HG03139 (cell line): ENCODE data around the gene FDXR.

Source experiments
- ATAC-seq: cut with Tn5 transposase; IDR thresholded peaks from one replicate; pipeline ENCODE4 v1.9.1; 2021; ENCODE audit not compliant: unreplicated experiment

FDXR gene

DNA sequence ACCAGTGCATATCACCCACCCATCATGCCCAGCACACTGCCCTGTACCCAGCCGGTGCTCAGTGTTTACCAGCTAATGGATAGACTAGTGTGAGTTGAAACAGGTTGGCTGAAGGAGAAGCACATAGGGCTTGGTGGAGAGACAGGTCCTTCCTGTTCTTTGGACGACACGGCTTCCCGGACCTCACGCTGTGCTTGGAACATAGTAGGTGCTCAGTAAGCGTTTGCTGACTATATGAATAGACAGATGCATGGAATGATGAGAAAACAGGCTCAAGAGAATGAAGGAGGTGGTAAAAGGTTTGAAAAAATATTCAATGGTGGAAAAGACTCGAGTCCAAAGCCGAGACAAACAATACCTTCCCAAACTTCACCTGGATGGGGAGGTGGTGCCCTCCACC lies 27.4 kb upstream of the FDXR start:
- no peak for ATAC-seq

GRCh38 chr17:74898376-74898946 lies 25.7 kb upstream of the FDXR start:
- no peak for ATAC-seq

GRCh38 chr17:74893936-74894671 lies 21.3 kb upstream of the FDXR start:
- no peak for ATAC-seq

DNA sequence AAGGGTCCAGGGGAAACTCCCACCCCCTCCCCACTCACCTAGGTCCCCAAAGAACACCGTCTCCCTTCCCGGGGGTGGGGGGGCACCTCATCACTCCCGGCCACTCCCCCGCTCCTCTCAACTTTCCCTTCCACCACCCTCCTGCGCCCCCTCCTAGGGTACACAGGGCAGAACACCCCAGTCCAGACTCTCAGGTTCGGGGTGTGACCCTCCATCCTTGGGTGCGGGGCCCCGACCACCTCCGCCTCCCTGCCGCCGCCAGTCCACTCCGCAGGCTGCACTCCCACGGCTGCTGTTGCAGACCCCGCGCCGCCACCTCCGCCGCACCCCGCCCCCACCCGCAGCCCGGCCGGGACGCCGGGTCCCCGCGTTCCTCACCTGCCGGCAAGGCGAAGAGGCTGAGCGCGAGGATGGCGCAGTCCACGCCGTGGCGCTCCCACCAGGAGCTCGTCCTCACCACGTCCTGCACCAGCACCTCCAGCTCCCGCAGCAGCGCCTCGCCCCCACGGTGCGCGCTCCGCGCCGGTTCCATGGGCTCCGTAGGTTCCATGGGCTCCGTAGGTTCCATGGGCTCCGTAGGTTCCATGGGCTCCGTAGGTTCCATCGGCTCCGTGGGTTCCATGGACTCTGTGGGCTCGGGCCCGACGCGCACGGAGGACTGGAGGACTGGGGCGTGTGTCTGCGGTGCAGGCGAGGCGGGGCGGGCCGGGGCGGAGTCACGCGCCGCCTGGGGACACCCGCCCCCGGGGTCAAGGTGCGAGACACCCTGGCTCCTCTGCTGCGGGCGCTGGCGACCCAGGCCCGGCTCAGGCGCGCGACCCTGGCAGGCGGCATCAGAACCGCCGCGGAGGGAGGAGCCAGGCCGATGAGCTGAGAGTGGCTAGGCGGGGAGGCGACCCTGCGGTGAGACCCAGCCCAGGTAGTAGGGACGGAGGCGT lies 20.4 kb upstream of the FDXR start, which contains the start of gene FADS6:
FADS6 (minus strand) TSS at position 660 of the 938 bp plus-strand sequence; CDS start at position 622, 38 bp downstream.
- ATAC-seq: no peak

DNA sequence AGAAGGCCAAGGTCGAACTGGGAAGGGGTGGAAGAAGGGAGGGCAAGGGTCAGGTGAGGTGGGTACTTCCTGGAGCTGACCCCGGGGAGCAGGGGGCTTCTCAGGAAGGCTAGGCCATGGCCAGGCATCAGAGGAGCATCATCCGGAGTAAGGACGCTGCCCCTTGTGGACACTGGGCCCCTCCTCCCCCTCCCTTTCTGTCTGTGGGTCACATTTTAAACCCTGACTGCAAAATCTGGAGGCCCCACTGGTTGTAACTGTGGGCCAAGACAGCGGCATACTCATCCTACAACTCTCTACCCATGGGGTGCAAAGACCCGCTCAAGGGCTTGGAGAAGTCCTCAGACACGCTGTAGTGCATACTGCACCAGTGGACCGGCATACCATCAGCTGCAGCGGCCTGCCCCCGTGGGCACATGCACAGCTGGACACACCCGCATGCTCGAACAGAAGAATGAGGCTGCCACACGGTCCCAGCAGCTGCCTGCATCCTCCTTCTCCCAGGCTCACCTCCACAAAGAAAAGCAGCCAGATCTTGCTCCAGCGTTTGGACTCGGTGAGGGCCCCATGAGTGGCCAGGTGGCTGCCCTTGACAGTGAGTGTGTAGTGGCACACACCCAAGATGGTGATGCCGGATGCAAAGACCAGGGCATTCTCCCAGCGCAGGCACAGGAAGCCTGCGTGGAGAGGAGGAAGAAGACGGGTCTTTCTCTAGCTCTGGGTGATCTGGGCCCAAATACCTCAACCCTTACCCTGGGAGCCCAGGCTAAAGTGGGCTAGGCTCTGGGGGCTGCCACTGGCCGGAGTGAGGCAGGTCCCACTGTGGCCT lies 19.4 kb upstream of the FDXR start:
- no peak for ATAC-seq

DNA sequence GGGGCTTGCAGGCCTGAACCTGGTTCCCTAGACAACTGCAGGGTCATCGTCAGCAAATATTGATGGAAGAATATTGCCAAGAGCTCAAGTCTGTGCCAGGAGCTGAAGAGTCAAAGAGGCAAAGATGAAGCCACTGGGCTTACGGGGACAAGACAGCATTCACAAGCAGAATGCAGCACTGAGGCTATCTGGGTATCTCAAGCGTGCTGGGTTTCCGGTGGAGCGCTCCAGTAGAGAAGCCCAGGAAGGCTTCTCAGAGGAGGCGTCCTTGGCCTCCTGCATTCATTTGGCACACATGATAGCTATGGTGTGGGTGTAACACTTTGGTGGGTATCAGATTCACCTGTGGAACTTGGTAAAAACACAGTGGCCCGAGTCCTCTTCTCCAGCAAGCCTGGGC lies 17.8 kb upstream of the FDXR start:
- no peak for ATAC-seq

DNA sequence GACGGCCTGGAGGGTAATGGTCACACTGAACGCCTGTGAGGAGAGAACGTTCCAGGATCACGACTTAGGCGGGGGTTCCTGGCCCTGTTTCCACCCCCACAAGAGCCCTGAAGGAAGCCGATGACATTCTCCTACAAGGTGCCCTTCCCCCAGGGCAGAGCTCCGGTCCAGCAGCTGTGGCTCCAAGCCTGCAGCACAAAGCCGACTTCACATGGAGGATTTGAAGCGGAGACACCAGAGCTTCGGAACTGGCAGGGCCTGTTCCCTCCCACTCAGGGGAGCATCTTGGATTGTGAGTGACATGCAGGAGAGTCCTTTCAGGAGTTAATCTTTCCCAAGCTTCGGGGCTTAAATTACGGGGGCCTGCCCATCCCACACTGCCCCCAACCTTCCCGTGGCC lies 15.7 kb upstream of the FDXR start:
- no peak for ATAC-seq

DNA sequence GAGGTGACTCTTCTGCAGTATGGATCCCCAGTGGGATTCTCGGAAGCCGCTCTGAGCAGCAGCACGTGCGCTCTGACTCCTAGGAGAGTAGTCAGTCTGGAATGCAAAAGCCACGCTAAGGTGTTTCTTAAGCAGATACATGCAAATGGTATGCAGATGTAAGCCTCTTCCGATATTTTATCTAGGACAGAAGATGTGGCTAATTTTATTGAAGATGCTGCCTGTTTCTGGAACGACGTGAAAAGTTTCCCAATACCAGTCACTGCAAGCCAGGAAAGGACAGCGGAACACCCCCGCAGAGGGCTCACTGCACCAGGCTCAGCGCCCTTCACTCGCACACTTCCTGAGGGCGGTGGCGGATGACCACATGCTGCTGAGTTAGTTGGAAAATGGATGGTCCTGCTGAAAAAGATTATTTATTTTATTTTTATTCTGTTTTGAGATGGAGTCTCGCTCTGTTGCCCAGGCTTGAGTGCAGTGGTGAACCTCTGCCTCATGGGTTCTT lies 10.5 kb upstream of the FDXR start:
- ATAC-seq: no peak

- ATAC-seq: no peak
Observed at GRCh38 chr17:74882517-74883240, 9.9 kb upstream of the FDXR start.

- no peak for ATAC-seq
Observed at GRCh38 chr17:74881073-74881472, 8.3 kb upstream of the FDXR start.

DNA sequence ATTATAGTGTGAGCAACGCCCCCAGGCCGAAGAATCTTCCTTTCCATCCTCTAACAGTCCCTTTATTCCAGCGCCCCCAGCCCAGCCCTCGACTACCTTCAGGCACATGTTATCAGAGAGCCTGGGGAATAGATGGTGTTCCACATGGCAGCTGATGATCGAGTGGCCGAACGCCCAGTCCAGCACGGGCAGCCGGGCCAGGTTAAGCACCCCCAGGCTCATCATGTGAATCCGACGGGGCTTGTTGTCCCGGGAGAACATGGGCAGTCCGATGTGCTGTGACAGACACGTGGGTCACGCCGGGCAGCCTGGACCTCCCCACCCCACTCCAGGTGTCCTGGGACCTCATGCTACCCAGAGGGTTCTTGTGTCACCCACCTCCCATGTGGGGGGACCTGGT lies 6.5 kb upstream of the FDXR start:
- ATAC-seq: no peak

DNA sequence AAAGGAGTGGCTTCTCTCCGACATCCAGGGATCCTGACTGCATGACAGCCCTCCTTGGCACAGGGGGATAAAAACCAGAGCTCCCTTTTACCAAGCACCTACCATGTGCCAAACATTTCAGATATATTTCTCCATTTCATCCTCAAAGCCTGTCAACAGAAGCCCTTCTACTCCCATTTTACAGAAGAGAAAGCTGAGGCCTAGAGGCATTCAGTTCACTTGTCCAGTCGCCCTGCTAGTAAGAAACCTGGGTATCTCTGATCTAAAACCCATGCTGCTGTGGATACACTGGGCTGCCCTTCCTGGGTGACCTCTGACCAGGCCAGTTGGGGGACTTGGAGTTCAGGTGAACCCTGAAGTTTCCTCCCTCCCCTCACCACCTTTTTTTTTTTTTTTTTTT lies 5.9 kb upstream of the FDXR start:
- no peak for ATAC-seq

GRCh38 chr17:74877592-74878548 lies 5.1 kb upstream of the FDXR start:
- no peak for ATAC-seq

DNA sequence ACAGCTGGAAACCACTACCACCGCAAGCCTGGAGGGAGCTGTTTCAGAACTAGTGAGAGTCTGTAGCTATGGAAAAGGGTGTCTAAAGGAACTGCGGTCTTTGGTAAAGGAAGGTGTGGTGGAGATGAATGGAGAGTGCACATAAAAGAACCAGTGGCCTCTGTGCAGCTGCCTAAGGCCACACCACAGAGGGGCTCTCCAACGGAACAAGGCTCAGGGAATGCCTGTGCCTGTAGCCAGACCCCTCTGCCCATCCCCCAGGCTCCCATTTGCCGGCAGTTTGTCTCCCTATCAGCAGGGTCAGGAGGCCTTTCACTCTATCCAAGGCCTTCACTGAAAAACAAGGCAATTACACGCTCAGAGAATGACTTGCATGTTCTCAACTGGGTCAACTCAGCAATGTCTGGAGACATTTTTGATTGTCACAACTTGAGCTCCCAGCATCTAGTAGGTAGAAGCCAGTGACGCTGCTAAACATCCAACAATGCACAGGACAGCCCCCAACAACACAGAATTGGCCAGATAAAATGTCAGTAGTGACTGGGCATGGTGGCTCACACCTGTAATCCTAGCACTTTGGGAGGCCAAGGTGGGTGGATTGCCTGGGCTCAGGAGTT lies 3.3 kb upstream of the FDXR start:
- no peak for ATAC-seq

- ATAC-seq: no peak
Observed at GRCh38 chr17:74875155-74875976, 2.6 kb upstream of the FDXR start.

DNA sequence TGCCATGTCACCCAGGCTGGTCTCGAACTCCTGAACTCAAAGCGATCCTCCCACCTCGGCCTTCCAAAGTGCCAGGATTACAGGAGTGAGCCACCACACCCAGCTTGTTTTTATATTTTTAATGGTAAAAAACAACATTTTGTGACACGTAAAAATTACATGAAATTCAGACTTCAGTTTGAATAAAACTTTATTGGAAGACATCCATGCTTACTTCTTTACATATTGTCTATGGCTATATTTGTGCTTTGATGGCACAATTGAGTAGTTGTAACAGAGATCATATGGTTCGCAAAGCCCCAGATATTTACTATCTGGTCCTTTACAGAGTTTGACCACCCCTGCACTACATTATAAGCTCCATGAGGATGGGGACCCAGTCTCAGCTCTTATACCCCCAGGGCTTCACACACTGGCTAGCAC lies 1.8 kb upstream of the FDXR start:
- ATAC-seq: no peak

- no peak for ATAC-seq
Observed at GRCh38 chr17:74873874-74874614, 1.2 kb upstream of the FDXR start.
